Measurements from ENCODE around the gene LRRC74B.

GRCh38 chr22:21025266-21025665 is 20.5 kb upstream of the LRRC74B start:
- TF ChIP-seq CTCF (IDR thresholded peaks at IDR 0.05; ENCODE audit: insufficient read depth, low read length, poor library complexity, severe bottlenecking) (no peak), EZH2phosphoT487 (conservative IDR thresholded peaks at IDR 0.05; ENCODE audit: low read length) (no peak)
